Right atrium auricular region (tissue), 2 donors: Measurements from ENCODE around the gene TENM3. TPM values are rescaled to one million over a fixed set of nuclear protein-coding genes. Genes with fewer than 3 reads are reported as not detected.

Source experiments
- DNase-seq: peaks from one replicate; pipeline ENCODE4 v3.0.0-alpha.2; 2019; ENCODE audit warnings: low spot score
- H3K27ac ChIP-seq, 2 donors: fragments of 200-600 bp; sonication (generic); 1 replicate in 1 of 2; 2 replicates in 1 of 2; pipeline ENCODE4 v1.5.1; 2016 to 2019
- H3K27me3 ChIP-seq, 2 donors: fragments of 200-600 bp; sonication (generic); one replicate each; pipeline versions ENCODE4 v1.5.1 to v1.6.0; 2017 to 2019
- H3K36me3 ChIP-seq: fragments of 200-600 bp; sonication (generic); one replicate; pipeline ENCODE4 v1.5.1; 2016
- H3K4me1 ChIP-seq, 2 donors: fragments of 200-600 bp; sonication (generic); one replicate each; pipeline versions ENCODE4 v1.5.1 to v1.6.0; 2017 to 2019
- H3K4me3 ChIP-seq, 2 donors: fragments of 200-600 bp; sonication (generic); 1 replicate in 1 of 2; 2 replicates in 1 of 2; pipeline ENCODE4 v1.5.1; 2017 to 2019; ENCODE audit warnings: mild to moderate bottlenecking in 1 of 2, moderate library complexity in 1 of 2
- H3K9me3 ChIP-seq, 2 donors: fragments of 200-600 bp; sonication (generic); one replicate each; pipeline ENCODE4 v1.5.1; 2019
- CTCF ChIP-seq, 2 donors: fragments of 200-600 bp; sonication (generic); IDR thresholded peaks; one replicate each; pipeline ENCODE4 v1.5.1; 2019; ENCODE audit warnings: antibody characterized with exemption in 2 of 2
- total RNA-seq, 2 donors: library from RNA; depleted of rRNA; stranded (reverse); fragments of >200 nt; gene quantifications; one replicate each; pipeline ENCODE4 v1.1.0, GENCODE V29; 2016

Gene TENM3
- total RNA-seq, 2 donors from 2014 or later = 10.7 to 15.9 TPM

- no peaks in the 10 kb centered on the region for H3K36me3 ChIP-seq
- peaks cover 0 to 5% of the 10 kb centered on the region in 2 donors for H3K9me3 ChIP-seq
- no peak for TF ChIP-seq CTCF (IDR thresholded peaks at IDR 0.05)
- DNase-seq = no peak
- no peak overlapping the region for H3K4me3 ChIP-seq
- no peak overlapping the region for H3K27ac ChIP-seq
- H3K4me1 ChIP-seq = no peaks in the 10 kb centered on the region
- no peaks in the 10 kb centered on the region for H3K27me3 ChIP-seq
Measured at GRCh38 chr4:182583703-182584415, 340.7 kb downstream of the TENM3 start.

GRCh38 chr4:182585321-182585720 is 342.1 kb downstream of the TENM3 start:
- H3K27me3 ChIP-seq = no peaks in the 10 kb centered on the region
- no peak for TF ChIP-seq CTCF (IDR thresholded peaks at IDR 0.05)
- H3K4me3 ChIP-seq = no peak overlapping the region
- H3K9me3 ChIP-seq = peaks cover 0 to 9% of the 10 kb centered on the region in 2 donors
- no peak overlapping the region for H3K27ac ChIP-seq
- no peaks in the 10 kb centered on the region for H3K4me1 ChIP-seq
- no peak for DNase-seq
- no peaks in the 10 kb centered on the region for H3K36me3 ChIP-seq

GRCh38 chr4:182589100-182589499 is 345.9 kb downstream of the TENM3 start:
- H3K36me3 ChIP-seq = no peaks in the 10 kb centered on the region
- H3K9me3 ChIP-seq = peaks cover 0 to 9% of the 10 kb centered on the region in 2 donors
- no peak for TF ChIP-seq CTCF (IDR thresholded peaks at IDR 0.05)
- H3K4me1 ChIP-seq = no peaks in the 10 kb centered on the region
- H3K27me3 ChIP-seq = no peaks in the 10 kb centered on the region
- H3K27ac ChIP-seq = no peak overlapping the region
- no peak overlapping the region for H3K4me3 ChIP-seq
- no peak for DNase-seq

- DNase-seq = no peak
- H3K27me3 ChIP-seq = no peaks in the 10 kb centered on the region
- H3K9me3 ChIP-seq = peaks cover 0 to 8% of the 10 kb centered on the region in 2 donors
- no peak for TF ChIP-seq CTCF (IDR thresholded peaks at IDR 0.05)
- no peak overlapping the region for H3K4me3 ChIP-seq
- H3K27ac ChIP-seq = no peak overlapping the region
- no peaks in the 10 kb centered on the region for H3K4me1 ChIP-seq
- H3K36me3 ChIP-seq = no peaks in the 10 kb centered on the region
Measured at GRCh38 chr4:182593402-182593801, 350.2 kb downstream of the TENM3 start.

- Histone ChIP-seq H3K27me3 (no peaks in the 10 kb centered on the region), H3K4me1 (no peaks in the 10 kb centered on the region), H3K4me3 (no peak overlapping the region), H3K27ac (no peak overlapping the region), H3K9me3 (peaks cover 0 to 4% of the 10 kb centered on the region in 2 donors), H3K36me3 (no peaks in the 10 kb centered on the region)
- no peak for TF ChIP-seq CTCF (IDR thresholded peaks at IDR 0.05)
- no peak for DNase-seq
Measured at GRCh38 chr4:182593864-182594263, 350.7 kb downstream of the TENM3 start.

GRCh38 chr4:182600093-182600492 is 356.9 kb downstream of the TENM3 start:
- no peak overlapping the region for H3K4me3 ChIP-seq
- no peak for TF ChIP-seq CTCF (IDR thresholded peaks at IDR 0.05)
- H3K36me3 ChIP-seq = no peaks in the 10 kb centered on the region
- no peaks in the 10 kb centered on the region for H3K27me3 ChIP-seq
- DNase-seq = no peak
- no peaks in the 10 kb centered on the region for H3K4me1 ChIP-seq
- no peak overlapping the region for H3K27ac ChIP-seq
- no peaks in the 10 kb centered on the region for H3K9me3 ChIP-seq
